CD4-positive, alpha-beta T cell (primary cell): ENCODE results near the gene CUEDC1. TPM values are rescaled to one million over a fixed set of nuclear protein-coding genes. Genes with fewer than 3 reads are reported as not detected.

ENCODE experiments used
- ATAC-seq: fragments of 200-7000 bp; cut with Tn5 transposase; one replicate; pipeline ENCODE4 v1.10.0; 2022; ENCODE audit warnings: mild to moderate bottlenecking; ENCODE audit not compliant: poor library complexity
- CTCF ChIA-PET: fragments of 350-600 bp; sonication (Branson Sonifier 250); formaldehyde crosslinking; loops from one replicate; lab custom pipeline; 2021; ENCODE audit warnings: antibody characterized with exemption, inconsistent platforms; lab: Charles Lee
- POLR2A ChIA-PET: fragments of 350-600 bp; sonication (Branson Sonifier 250); formaldehyde crosslinking; loops from one replicate; lab custom pipeline; 2021; ENCODE audit warnings: antibody characterized with exemption, inconsistent platforms; lab: Charles Lee
- DNase-seq, 14 experiments: peaks; one replicate each; pipeline ENCODE4 v3.0.0-alpha.2; 2013 to 2020; ENCODE audit warnings: mixed read lengths in 2 of 14
- H3K27ac ChIP-seq, 2 donors: one replicate each; pipeline versions ENCODE4 v1.5.1 to v1.7.0; 2013; ENCODE audit warnings: low read length in 2 of 2, low read depth in 1 of 2, mild to moderate bottlenecking in 1 of 2
- H3K27me3 ChIP-seq, 2 experiments: 1 replicate in 1 of 2; 2 replicates in 1 of 2; pipeline versions ENCODE4 v1.6.1 to v1.7.0; 2013; ENCODE audit warnings: low read length in 2 of 2, control low read depth in 1 of 2, mild to moderate bottlenecking in 1 of 2, moderate library complexity in 1 of 2; ENCODE audit not compliant: insufficient read depth in 2 of 2, control insufficient read depth in 1 of 2
- H3K36me3 ChIP-seq: one replicate; pipeline ENCODE4 v1.6.1; 2013; ENCODE audit warnings: low read length, control low read depth; ENCODE audit not compliant: insufficient read depth
- H3K4me1 ChIP-seq: one replicate; pipeline ENCODE4 v1.6.1; 2013; ENCODE audit warnings: low read length, control low read depth; ENCODE audit not compliant: insufficient read depth
- H3K4me3 ChIP-seq: one replicate; pipeline ENCODE4 v1.5.1; 2013; ENCODE audit warnings: mild to moderate bottlenecking, low read length, moderate library complexity
- H3K9me3 ChIP-seq, 2 experiments: 1 replicate in 1 of 2; 2 replicates in 1 of 2; pipeline versions ENCODE4 v1.6.1 to v1.7.0; 2013; ENCODE audit warnings: low read length in 2 of 2, mild to moderate bottlenecking in 2 of 2, control low read depth in 1 of 2, moderate library complexity in 1 of 2; ENCODE audit not compliant: control insufficient read depth in 1 of 2, insufficient read depth in 1 of 2
- H3K27ac Mint-ChIP-seq: one replicate; pipeline ENCODE4 v1.8.0; 2020; ENCODE audit warnings: mixed read lengths
- H3K27me3 Mint-ChIP-seq: one replicate; pipeline ENCODE4 v1.8.0; 2021; ENCODE audit warnings: mixed read lengths
- H3K36me3 Mint-ChIP-seq: one replicate; pipeline ENCODE4 v1.8.0; 2021; ENCODE audit warnings: low read depth, mixed read lengths
- H3K4me1 Mint-ChIP-seq: one replicate; pipeline ENCODE4 v1.8.0; 2021; ENCODE audit warnings: low read depth, mixed read lengths
- H3K4me3 Mint-ChIP-seq: one replicate; pipeline ENCODE4 v1.8.0; 2020; ENCODE audit warnings: mild to moderate bottlenecking, mixed read lengths
- H3K9me3 Mint-ChIP-seq: one replicate; pipeline ENCODE4 v1.8.0; 2020; ENCODE audit warnings: mixed read lengths
- intact Hi-C, 2 experiments: fragments of 100-400 bp; cut with DNase I in 1 of 2; cut with micrococcal nuclease in 1 of 2; formaldehyde crosslinking; loops; one replicate each; pipeline versions ENCODE4 v1.15.1 to v1.9.0; 2023 to 2025; cut with DNase I, micrococcal nuclease
- total RNA-seq, 174 experiments: library from RNA in 2 of 174; stranded (reverse) in 2 of 174; gene quantifications; one replicate each; pipeline ENCODE4 v1.2.3 and lab custom pipeline; 2021 to 2026
- TF ChIP-seq, protein P1 (sequence below): fragments of 200-600 bp; IDR thresholded peaks from one replicate; pipeline ENCODE4 v1.8.0; 2022; ENCODE audit warnings: antibody characterized with exemption, mild to moderate bottlenecking

Gene CUEDC1
- total RNA-seq, 2 experiments from 2014 or later = 0.41 to 1.0 TPM

DNA sequence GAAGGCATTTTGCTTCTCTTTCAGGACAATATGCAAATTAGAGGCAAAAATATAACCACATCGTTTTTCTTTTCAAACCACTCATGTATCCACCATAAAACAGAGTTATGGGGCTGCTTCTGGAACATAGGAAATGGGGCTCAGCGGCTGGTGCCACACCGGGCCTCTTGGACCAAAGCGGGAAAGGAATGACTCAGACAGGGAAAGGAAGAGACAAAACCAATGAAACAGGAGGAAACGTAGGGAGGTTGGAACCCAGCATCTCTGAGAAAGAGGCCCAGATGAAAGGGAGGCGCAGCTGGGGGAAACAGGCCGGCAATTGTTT, 28.5 kb downstream of the CUEDC1 start:
- Histone ChIP-seq H3K36me3 (no peaks in the 10 kb centered on the region), H3K4me3 (no peak overlapping the region), H3K9me3 (no peaks in the 10 kb centered on the region), H3K27me3 (peaks cover 5 to 11% of the 10 kb centered on the region in 2 experiments), H3K27ac (no peak overlapping the region), H3K4me1 (peaks cover 4% of the 10 kb centered on the region)
- no peak for ATAC-seq
- ChIA-PET CTCF (no interaction called here), POLR2A (no interaction called here)
- H3K4me1 Mint-ChIP-seq = no peaks in the 10 kb centered on the region
- H3K27me3 Mint-ChIP-seq = peaks cover 4% of the 10 kb centered on the region
- no peak for DNase-seq
- H3K27ac Mint-ChIP-seq = no peak overlapping the region
- intact Hi-C loops = no loop called here
- no peak overlapping the region for H3K4me3 Mint-ChIP-seq
- TF ChIP-seq, protein P1, sequence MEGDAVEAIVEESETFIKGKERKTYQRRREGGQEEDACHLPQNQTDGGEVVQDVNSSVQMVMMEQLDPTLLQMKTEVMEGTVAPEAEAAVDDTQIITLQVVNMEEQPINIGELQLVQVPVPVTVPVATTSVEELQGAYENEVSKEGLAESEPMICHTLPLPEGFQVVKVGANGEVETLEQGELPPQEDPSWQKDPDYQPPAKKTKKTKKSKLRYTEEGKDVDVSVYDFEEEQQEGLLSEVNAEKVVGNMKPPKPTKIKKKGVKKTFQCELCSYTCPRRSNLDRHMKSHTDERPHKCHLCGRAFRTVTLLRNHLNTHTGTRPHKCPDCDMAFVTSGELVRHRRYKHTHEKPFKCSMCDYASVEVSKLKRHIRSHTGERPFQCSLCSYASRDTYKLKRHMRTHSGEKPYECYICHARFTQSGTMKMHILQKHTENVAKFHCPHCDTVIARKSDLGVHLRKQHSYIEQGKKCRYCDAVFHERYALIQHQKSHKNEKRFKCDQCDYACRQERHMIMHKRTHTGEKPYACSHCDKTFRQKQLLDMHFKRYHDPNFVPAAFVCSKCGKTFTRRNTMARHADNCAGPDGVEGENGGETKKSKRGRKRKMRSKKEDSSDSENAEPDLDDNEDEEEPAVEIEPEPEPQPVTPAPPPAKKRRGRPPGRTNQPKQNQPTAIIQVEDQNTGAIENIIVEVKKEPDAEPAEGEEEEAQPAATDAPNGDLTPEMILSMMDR = no peak
- no peaks in the 10 kb centered on the region for H3K9me3 Mint-ChIP-seq
- H3K36me3 Mint-ChIP-seq = no peaks in the 10 kb centered on the region

DNA sequence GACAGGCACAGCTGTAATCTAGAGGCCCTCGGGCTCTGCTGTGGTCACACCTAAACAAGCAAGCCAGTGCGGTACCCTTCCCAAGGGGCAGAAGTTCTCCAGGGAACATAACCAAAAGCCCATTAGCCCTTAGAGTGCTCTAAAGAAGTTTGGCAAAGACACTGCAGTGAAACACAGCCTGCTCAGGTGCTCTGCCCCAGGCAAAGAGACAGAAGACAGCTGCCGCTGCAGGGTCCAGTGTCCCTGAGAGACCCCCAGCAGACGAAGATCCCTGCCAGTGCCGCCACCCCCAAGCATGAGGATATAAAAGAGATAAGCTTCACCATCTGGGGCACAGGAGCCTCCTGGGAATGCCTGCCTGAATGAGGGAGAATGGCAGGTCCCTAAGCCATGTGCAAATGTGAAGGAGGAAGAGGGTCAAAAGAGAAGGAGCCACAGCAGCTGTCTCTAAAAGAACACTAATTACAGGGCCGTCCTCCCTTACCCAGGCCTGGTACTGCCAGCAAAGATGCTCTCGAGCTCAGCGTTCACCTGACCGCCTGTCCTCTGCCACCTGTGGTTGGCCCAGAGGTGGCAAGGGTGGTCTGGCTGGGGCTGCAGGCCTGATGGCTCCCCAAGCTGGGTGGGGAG, 29.7 kb downstream of the CUEDC1 start:
- H3K27ac ChIP-seq = no peak overlapping the region
- CTCF ChIA-PET = no interaction called here
- Mint-ChIP-seq H3K36me3 (no peaks in the 10 kb centered on the region), H3K27ac (no peak overlapping the region), H3K27me3 (peaks cover 4% of the 10 kb centered on the region), H3K9me3 (no peaks in the 10 kb centered on the region), H3K4me3 (no peak overlapping the region), H3K4me1 (no peaks in the 10 kb centered on the region)
- H3K4me1 ChIP-seq = peaks cover 4% of the 10 kb centered on the region
- DNase-seq (no peak), ATAC-seq (no peak)
- POLR2A ChIA-PET = interaction anchor here (0.6 kb wide), 1 partner anchor 21 kb away, joined by 3 read pairs; no protein-coding TSS in a partner anchor
- intact Hi-C loops = no loop called here
- peaks cover 5 to 11% of the 10 kb centered on the region in 2 experiments for H3K27me3 ChIP-seq
- TF ChIP-seq, protein P1 = no peak
- no peak overlapping the region for H3K4me3 ChIP-seq
- H3K9me3 ChIP-seq = no peaks in the 10 kb centered on the region
- H3K36me3 ChIP-seq = no peaks in the 10 kb centered on the region

DNA sequence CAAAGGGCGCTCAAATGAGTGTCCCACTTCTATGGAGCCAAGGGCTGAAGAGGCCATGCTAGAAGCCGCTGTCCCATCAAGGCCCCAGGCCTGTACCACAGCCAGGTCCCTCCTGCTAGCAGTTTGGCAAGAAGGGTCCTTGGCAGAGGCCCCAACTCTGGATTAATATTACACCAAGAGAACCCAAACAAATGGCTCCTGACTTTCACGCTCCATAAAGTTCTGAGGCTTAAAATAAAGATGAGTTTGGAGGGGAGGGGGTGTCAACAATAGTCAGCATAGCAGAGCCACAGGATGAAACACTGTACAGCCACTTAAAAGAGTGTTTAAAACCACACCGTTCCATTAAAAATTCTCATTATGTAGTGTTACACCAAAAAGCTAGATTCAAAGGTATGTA, 30.5 kb downstream of the CUEDC1 start:
- no peak overlapping the region for H3K27ac Mint-ChIP-seq
- no peak for DNase-seq
- no peaks in the 10 kb centered on the region for H3K9me3 Mint-ChIP-seq
- ChIA-PET CTCF (no interaction called here), POLR2A (no interaction called here)
- H3K9me3 ChIP-seq = no peaks in the 10 kb centered on the region
- H3K36me3 ChIP-seq = no peaks in the 10 kb centered on the region
- no peak overlapping the region for H3K4me3 ChIP-seq
- H3K27ac ChIP-seq = no peak overlapping the region
- H3K4me3 Mint-ChIP-seq = no peak overlapping the region
- H3K27me3 ChIP-seq = peaks cover 5 to 11% of the 10 kb centered on the region in 2 experiments
- H3K27me3 Mint-ChIP-seq = peaks cover 4% of the 10 kb centered on the region
- no peaks in the 10 kb centered on the region for H3K4me1 Mint-ChIP-seq
- intact Hi-C loops = no loop called here
- no peak for ATAC-seq
- peaks cover 4% of the 10 kb centered on the region for H3K4me1 ChIP-seq
- H3K36me3 Mint-ChIP-seq = no peaks in the 10 kb centered on the region
- TF ChIP-seq, protein P1 = no peak
